IPS-18a (cell line): Measurements from ENCODE around the gene PRELID2.
"Not testable (repeated sequence)": the region's sequence is repeated elsewhere in the genome, so short reads cannot be mapped to it uniquely, and the experiment has no call there.

Experiments used
- H3K27ac ChIP-seq: one replicate; pipeline ENCODE4 v1.5.1; 2013; ENCODE audit warnings: low read length
- H3K27me3 ChIP-seq: one replicate; pipeline ENCODE4 v1.6.1; 2013; ENCODE audit warnings: mild to moderate bottlenecking, low read length; ENCODE audit not compliant: control insufficient read depth, insufficient read depth
- H3K36me3 ChIP-seq: one replicate; pipeline ENCODE4 v1.6.1; 2013; ENCODE audit warnings: low read depth, low read length; ENCODE audit not compliant: control insufficient read depth
- H3K4me1 ChIP-seq: one replicate; pipeline ENCODE4 v1.6.1; 2013; ENCODE audit warnings: low read depth, low read length; ENCODE audit not compliant: control insufficient read depth
- H3K4me3 ChIP-seq: one replicate; pipeline ENCODE4 v1.5.1; 2013; ENCODE audit warnings: low read length
- H3K9ac ChIP-seq: one replicate; pipeline ENCODE4 v1.6.1; 2013; ENCODE audit warnings: mild to moderate bottlenecking, low read length, moderate library complexity
- H3K9me3 ChIP-seq: one replicate; pipeline ENCODE4 v1.6.1; 2013; ENCODE audit warnings: low read depth, low read length; ENCODE audit not compliant: control insufficient read depth

Gene PRELID2

DNA sequence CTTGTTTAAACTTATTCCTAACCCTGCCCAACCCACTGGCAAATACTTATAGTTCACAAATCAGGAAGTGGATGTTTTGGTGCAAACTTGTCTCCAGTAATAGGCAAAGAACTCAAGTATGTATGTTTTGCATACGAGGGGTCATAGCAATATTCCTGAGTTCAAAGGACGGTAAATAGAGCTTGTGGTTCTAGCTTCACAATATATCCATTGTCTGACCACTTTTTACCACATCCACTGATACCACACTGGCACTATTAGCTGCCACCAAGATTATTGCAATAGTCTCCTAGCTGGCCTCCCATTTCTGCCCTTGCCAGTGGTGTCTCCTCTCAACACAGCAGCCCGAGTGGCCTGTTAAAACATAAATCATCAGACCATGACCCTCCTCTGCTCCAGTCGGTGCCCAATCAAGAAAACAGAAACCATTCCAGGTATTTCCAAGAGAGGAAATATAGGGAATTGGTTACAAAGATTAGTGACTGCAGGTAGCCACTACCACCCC is 20.7 kb upstream of the PRELID2 start:
- Histone ChIP-seq H3K4me3 (peak overlapping the region; percentile 55), H3K27ac (peak overlapping the region; percentile 25), H3K9me3 (no peaks in the 10 kb centered on the region)

DNA sequence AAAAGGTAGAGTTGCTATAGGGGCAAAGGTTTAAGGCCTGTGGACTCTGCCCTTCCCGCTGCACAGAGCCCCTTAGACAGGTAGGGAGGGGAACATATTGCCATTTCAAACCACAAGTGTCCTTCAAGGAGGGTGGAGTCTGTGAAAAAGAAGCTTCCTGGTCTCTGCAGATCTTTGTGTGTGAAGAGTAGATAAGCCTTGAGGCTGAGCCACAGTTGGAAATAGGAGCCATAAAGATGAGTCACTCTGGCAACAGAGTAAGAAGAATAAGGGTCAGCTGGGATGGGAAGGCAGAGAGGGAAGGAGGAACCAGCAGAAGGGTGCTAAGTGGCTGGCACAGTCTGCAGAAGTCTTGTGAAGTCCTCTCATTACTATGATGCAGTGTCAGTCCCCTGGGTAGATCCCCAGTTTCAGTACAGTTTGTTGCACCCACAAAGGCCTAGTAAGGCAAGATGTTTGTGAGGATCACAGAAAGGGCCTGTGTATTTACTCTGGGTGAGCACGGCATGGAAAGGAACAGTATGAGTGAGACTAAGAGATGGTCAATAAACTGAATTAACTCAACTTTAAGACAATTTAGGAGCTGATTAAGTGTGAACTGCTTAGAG is 19.6 kb upstream of the PRELID2 start:
- H3K27ac ChIP-seq: no peak overlapping the region
- peaks cover 12% of the 10 kb centered on the region for H3K4me1 ChIP-seq
- H3K36me3 ChIP-seq: no peaks in the 10 kb centered on the region
- no peak overlapping the region for H3K4me3 ChIP-seq
- no peaks in the 10 kb centered on the region for H3K27me3 ChIP-seq
- H3K9ac ChIP-seq: no peak overlapping the region
- H3K9me3 ChIP-seq: no peaks in the 10 kb centered on the region

More for the DNA sequence above, 20.7 kb upstream of the PRELID2 start:
- peaks cover 12% of the 10 kb centered on the region for H3K4me1 ChIP-seq
- H3K27me3 ChIP-seq: no peaks in the 10 kb centered on the region
- H3K36me3 ChIP-seq: no peaks in the 10 kb centered on the region
- peak overlapping the region; percentile 59 for H3K9ac ChIP-seq

GRCh38 chr5:145853781-145854376 is 18.7 kb upstream of the PRELID2 start:
- Histone ChIP-seq H3K27ac (no peak overlapping the region), H3K4me1 (peaks cover 12% of the 10 kb centered on the region), H3K36me3 (no peaks in the 10 kb centered on the region), H3K4me3 (no peak overlapping the region), H3K27me3 (no peaks in the 10 kb centered on the region), H3K9me3 (no peaks in the 10 kb centered on the region), H3K9ac (no peak overlapping the region)

DNA sequence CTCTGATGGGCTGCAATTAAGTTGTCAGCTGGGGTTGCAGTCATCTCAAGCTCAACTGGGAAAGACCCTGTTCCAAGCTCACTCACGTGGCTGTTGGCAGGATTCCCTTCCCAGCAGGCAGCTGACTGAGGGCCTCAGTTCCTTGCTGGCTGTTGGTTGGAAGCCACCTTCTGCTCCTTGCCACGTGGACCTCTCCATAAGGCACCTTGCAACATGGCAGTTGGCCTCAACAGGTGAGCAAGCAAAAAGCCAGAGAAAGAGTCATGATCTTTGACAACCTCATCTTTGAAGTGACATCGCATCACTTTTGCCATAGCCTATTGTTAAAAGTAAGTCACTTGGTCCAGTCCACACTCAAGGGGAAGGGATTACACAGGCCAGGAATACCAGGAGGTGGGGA is 17.8 kb upstream of the PRELID2 start:
- H3K4me1 ChIP-seq: peaks cover 12% of the 10 kb centered on the region
- H3K4me3 ChIP-seq: no peak overlapping the region
- H3K36me3 ChIP-seq: no peaks in the 10 kb centered on the region
- no peak overlapping the region for H3K9ac ChIP-seq
- H3K27ac ChIP-seq: no peak overlapping the region
- H3K9me3 ChIP-seq: no peaks in the 10 kb centered on the region
- no peaks in the 10 kb centered on the region for H3K27me3 ChIP-seq

DNA sequence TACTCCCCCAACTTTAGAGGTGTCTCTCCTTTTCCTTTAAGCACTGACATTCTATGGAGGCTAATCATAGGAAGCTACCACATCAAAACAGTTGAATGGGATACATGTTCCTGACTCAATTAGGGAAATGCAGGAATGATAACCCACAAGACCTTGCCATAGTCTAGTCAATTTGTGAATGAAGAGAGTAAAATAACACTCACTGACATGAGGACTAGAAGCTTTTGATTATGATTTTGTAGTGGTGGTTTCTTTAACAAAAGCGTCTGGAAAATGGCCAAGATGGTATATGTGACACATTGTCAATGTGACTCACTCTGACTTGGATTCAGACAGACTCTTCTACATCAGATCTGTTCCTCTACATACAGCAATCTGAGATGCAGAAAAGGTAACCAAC is 13.7 kb upstream of the PRELID2 start:
- Histone ChIP-seq H3K9ac (no peak overlapping the region), H3K4me1 (no peaks in the 10 kb centered on the region), H3K27ac (no peak overlapping the region), H3K27me3 (no peaks in the 10 kb centered on the region), H3K4me3 (no peak overlapping the region), H3K9me3 (no peaks in the 10 kb centered on the region), H3K36me3 (no peaks in the 10 kb centered on the region)

- no peak overlapping the region for H3K9ac ChIP-seq
These were observed 12.7 kb upstream of the PRELID2 start for GRCh38 chr5:145847499-145848497.

DNA sequence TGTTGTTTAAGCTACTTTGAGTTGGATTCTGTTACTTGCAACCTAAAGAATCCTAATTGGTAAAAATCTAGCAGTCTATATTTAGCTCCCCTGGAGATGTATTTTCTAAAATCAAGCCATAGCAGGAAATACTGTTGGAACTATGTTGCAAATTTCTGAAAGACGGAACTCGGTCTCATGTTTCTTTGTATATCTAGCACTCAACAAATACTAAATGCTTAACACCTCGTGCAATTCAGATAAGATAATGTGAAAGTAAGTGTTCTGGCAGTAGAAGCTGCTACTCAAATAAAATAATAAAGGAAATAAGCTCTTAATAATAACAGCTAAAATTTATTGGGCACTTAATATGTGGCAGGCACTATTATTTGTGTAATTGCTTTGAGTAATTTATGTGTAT is 10.9 kb upstream of the PRELID2 start:
- no peaks in the 10 kb centered on the region for H3K36me3 ChIP-seq
- H3K4me1 ChIP-seq: no peaks in the 10 kb centered on the region
- no peaks in the 10 kb centered on the region for H3K9me3 ChIP-seq
- no peak overlapping the region for H3K4me3 ChIP-seq
- no peak overlapping the region for H3K27ac ChIP-seq
- no peaks in the 10 kb centered on the region for H3K27me3 ChIP-seq
- H3K9ac ChIP-seq: no peak overlapping the region

More at GRCh38 chr5:145847499-145848497, 12.7 kb upstream of the PRELID2 start:
- Histone ChIP-seq H3K36me3 (no peaks in the 10 kb centered on the region), H3K27me3 (no peaks in the 10 kb centered on the region), H3K9me3 (no peaks in the 10 kb centered on the region), H3K4me3 (no peak overlapping the region), H3K27ac (no peak overlapping the region), H3K4me1 (no peaks in the 10 kb centered on the region)

DNA sequence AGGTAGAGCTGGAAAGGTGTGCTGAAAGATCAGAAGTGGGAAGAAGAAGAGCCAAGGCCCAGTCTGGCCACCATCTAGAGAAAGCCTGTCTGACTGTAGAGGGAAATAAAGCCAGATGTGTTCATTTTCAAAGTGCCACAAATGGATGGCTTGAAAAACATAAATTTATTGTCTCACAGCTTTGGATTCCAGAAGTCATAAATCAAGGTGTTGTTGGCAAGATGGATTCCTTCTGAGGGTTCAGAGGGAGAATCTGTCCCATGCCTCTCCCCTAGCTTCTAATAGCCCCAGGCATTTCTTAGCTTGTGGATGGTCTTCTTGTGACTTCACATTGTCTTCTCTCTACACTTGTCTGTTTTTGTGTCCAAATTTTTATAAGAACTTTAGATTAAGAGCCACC is 6.2 kb upstream of the PRELID2 start:
- H3K9me3 ChIP-seq: no peaks in the 10 kb centered on the region
- no peaks in the 10 kb centered on the region for H3K27me3 ChIP-seq
- H3K36me3 ChIP-seq: no peaks in the 10 kb centered on the region
- no peak overlapping the region for H3K4me3 ChIP-seq
- H3K27ac ChIP-seq: no peak overlapping the region
- H3K9ac ChIP-seq: no peak overlapping the region
- no peaks in the 10 kb centered on the region for H3K4me1 ChIP-seq

- H3K36me3 ChIP-seq: no peaks in the 10 kb centered on the region
- no peak overlapping the region for H3K27ac ChIP-seq
- no peaks in the 10 kb centered on the region for H3K9me3 ChIP-seq
- H3K4me1 ChIP-seq: peaks cover 5% of the 10 kb centered on the region
- H3K9ac ChIP-seq: no peak overlapping the region
- H3K4me3 ChIP-seq: no peak overlapping the region
- peaks cover 6% of the 10 kb centered on the region for H3K27me3 ChIP-seq
These were observed 5.5 kb upstream of the PRELID2 start for GRCh38 chr5:145840458-145841132.

DNA sequence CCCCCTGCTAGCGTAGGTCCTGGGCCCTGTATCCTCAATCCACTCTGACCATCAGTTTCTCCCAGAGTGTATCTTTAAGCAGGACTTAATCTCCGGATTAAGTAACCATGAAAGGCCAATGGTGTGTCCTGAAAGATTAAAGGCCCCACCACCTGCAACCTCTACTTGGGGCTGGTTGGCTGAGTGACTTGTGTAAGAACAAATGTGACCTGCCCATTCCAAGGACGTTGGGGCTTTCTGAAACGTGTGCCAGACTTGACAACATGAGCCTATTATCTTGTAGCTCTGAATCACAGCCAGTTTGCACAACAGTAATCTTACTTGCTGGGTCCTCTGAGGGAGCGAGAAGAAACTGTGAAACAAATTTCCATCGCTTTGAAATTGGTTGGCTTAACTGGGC is 3.1 kb upstream of the PRELID2 start:
- Histone ChIP-seq H3K4me1 (peaks cover 8% of the 10 kb centered on the region), H3K9me3 (no peaks in the 10 kb centered on the region), H3K36me3 (no peaks in the 10 kb centered on the region), H3K9ac (no peak overlapping the region), H3K4me3 (no peak overlapping the region), H3K27me3 (peaks cover 21% of the 10 kb centered on the region), H3K27ac (no peak overlapping the region)

DNA sequence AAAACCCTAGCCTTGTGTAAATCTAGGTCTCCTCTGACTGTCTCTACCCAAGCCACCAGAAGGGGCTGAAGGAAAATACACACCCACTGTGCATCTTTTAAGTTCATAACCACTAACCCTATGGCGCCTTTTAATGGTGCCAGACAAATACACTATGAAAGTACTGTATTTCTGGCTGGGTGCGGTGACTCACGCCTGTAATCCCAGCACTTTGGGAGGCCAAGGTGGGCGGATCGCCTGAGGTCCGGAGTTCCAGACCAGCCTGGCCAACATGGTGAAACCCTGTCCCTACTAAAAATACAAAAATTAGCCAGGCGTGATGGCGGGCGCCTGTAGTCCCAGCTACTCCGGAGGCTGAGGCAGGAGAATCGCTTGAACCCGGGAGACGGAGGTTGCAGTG is 1.1 kb upstream of the PRELID2 start:
- not testable (repeated sequence) for H3K9me3 ChIP-seq, H3K9ac ChIP-seq, H3K4me3 ChIP-seq, H3K36me3 ChIP-seq, H3K4me1 ChIP-seq, H3K27ac ChIP-seq
- peaks cover 21% of the 10 kb centered on the region for H3K27me3 ChIP-seq
